Neural crest cell (in vitro differentiated cells): ENCODE data around the gene RPS6KB1. TPM values are rescaled to one million over a fixed set of nuclear protein-coding genes. Genes with fewer than 3 reads are reported as not detected.
A peak's percentile ranks its signal among the peaks of the same experiment; 100 is the strongest.

Source experiments
- DNase-seq: peaks from one replicate; pipeline ENCODE4 v3.0.0; 2021; ENCODE audit warnings: low read depth, mixed read lengths, low spot score
- H3K27ac Mint-ChIP-seq: one replicate; pipeline ENCODE4 v1.8.0; 2021; ENCODE audit warnings: mild to moderate bottlenecking, mixed read lengths; ENCODE audit not compliant: unreplicated experiment
- H3K27me3 Mint-ChIP-seq: 2 replicates; pipeline ENCODE4 v1.8.0; 2021; ENCODE audit warnings: low read depth, mild to moderate bottlenecking, mixed read lengths
- H3K36me3 Mint-ChIP-seq: 2 replicates; pipeline ENCODE4 v1.8.0; 2021; ENCODE audit warnings: low read depth, mild to moderate bottlenecking, mixed read lengths
- H3K4me1 Mint-ChIP-seq: 2 replicates; pipeline ENCODE4 v1.8.0; 2021; ENCODE audit warnings: mixed read lengths
- H3K4me3 Mint-ChIP-seq: one replicate; pipeline ENCODE4 v1.8.0; 2021; ENCODE audit warnings: mild to moderate bottlenecking, mixed read lengths
- H3K9me3 Mint-ChIP-seq: 2 replicates; pipeline ENCODE4 v1.8.0; 2021; ENCODE audit warnings: mixed read lengths
- total RNA-seq: library from RNA; stranded (reverse); gene quantifications from 2 replicates; pipeline ENCODE4 v1.2.1, GENCODE V29; 2021
- TF ChIP-seq, protein P1 (sequence below): fragments of 200-600 bp; sonication (generic); conservative IDR thresholded peaks from 2 replicates; pipeline ENCODE4 v1.5.0; 2021; ENCODE audit warnings: antibody characterized with exemption, mild to moderate bottlenecking

Gene RPS6KB1
- total RNA-seq, 1 donor from 2014 or later: 36.8 TPM

DNA sequence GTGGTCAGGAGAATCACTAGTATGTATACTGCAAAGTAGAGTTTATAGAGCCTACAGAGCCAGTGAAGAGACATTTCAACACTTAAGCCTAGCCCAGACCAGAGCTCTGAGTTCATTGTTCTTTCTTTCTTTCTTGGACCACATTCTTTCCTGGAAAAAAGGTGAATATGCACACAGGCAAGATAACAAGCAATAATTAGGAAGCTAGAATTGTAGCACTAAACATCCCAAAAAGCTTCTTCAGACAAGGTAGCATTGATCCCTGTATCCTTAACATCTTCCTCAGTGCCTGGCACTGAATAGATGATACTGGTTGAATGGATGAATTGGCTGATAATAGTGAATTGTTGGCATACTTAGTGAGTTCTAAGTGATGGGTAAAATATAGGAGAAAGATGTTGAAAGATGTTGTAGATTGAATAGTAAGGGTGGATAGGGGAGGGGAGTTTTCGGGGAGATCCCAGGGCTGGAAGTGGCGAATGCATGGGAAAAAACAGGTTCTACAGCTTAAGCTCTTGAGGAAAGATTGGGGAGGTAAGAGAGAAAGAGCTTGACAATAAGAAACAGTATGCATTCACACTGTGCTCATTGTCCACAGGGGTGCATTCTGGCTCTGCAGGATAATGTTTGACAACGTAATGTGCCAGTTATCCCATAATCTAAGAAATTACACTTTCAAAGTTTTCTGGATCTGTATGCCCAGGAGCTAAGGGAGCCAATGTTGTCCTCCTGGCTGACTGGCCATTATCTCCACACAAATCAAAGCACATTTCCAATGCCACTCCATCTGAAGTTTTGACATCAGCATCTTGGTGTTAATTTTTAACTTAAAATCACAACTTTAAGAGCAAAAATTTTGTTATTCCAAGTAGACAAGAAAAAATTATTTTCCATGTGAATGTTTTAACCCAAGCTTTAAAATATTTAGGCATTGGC is 35.8 kb upstream of the RPS6KB1 start:
- no peaks in the 10 kb centered on the region for H3K9me3 Mint-ChIP-seq
- H3K27ac Mint-ChIP-seq: no peak overlapping the region
- H3K36me3 Mint-ChIP-seq: peaks cover 3% of the 10 kb centered on the region
- no peaks in the 10 kb centered on the region for H3K27me3 Mint-ChIP-seq
- DNase-seq: no peak
- peaks cover 6% of the 10 kb centered on the region for H3K4me1 Mint-ChIP-seq
- H3K4me3 Mint-ChIP-seq: no peak overlapping the region
- TF ChIP-seq, protein P1, sequence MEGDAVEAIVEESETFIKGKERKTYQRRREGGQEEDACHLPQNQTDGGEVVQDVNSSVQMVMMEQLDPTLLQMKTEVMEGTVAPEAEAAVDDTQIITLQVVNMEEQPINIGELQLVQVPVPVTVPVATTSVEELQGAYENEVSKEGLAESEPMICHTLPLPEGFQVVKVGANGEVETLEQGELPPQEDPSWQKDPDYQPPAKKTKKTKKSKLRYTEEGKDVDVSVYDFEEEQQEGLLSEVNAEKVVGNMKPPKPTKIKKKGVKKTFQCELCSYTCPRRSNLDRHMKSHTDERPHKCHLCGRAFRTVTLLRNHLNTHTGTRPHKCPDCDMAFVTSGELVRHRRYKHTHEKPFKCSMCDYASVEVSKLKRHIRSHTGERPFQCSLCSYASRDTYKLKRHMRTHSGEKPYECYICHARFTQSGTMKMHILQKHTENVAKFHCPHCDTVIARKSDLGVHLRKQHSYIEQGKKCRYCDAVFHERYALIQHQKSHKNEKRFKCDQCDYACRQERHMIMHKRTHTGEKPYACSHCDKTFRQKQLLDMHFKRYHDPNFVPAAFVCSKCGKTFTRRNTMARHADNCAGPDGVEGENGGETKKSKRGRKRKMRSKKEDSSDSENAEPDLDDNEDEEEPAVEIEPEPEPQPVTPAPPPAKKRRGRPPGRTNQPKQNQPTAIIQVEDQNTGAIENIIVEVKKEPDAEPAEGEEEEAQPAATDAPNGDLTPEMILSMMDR: no peak

- H3K4me3 Mint-ChIP-seq: no peak overlapping the region
- peaks cover 7% of the 10 kb centered on the region for H3K36me3 Mint-ChIP-seq
- H3K9me3 Mint-ChIP-seq: no peaks in the 10 kb centered on the region
- TF ChIP-seq, protein P1: no peak
- no peak overlapping the region for H3K27ac Mint-ChIP-seq
- peaks cover 2% of the 10 kb centered on the region for H3K4me1 Mint-ChIP-seq
- no peak for DNase-seq
- H3K27me3 Mint-ChIP-seq: no peaks in the 10 kb centered on the region
Measured at GRCh38 chr17:59858167-59858816, 34.6 kb upstream of the RPS6KB1 start.

- H3K4me3 Mint-ChIP-seq: no peak overlapping the region
- TF ChIP-seq, protein P1: no peak
- H3K4me1 Mint-ChIP-seq: no peaks in the 10 kb centered on the region
- H3K27me3 Mint-ChIP-seq: no peaks in the 10 kb centered on the region
- peaks cover 7% of the 10 kb centered on the region for H3K36me3 Mint-ChIP-seq
- DNase-seq: no peak
- H3K27ac Mint-ChIP-seq: no peak overlapping the region
- no peaks in the 10 kb centered on the region for H3K9me3 Mint-ChIP-seq
Measured at GRCh38 chr17:59858932-59859331, 34.0 kb upstream of the RPS6KB1 start.

DNA sequence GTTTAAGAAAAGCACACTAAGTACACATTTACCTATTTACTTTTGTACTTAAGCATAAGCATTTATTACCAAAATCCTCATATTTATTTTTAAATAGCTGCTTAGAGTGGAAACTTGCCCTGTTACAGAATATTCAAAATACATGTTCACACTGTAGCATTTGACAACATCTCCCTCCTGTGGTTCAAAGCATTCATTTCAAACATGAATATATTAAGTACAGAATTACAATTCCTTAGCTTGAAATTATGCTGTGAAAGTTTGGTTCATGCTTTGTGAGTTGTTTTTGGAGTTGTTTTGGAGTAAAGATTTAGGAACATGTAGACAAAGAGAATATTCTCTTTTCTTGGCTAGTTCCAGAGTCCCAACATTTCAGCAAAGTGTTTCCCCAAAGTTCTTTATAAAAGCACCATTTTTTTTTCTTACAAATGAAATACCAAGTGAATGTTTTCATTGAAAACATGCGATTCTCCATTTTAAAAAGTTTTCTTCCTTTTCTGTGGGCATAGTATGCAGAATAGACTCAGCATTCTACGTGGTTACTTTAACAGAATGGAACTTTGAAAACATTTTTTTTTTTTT is 33.4 kb upstream of the RPS6KB1 start:
- TF ChIP-seq, protein P1: peak; percentile 75
- DNase-seq: no peak
- H3K36me3 Mint-ChIP-seq: peaks cover 7% of the 10 kb centered on the region
- H3K4me1 Mint-ChIP-seq: no peaks in the 10 kb centered on the region
- H3K27ac Mint-ChIP-seq: no peak overlapping the region
- H3K9me3 Mint-ChIP-seq: no peaks in the 10 kb centered on the region
- no peaks in the 10 kb centered on the region for H3K27me3 Mint-ChIP-seq
- H3K4me3 Mint-ChIP-seq: no peak overlapping the region

DNA sequence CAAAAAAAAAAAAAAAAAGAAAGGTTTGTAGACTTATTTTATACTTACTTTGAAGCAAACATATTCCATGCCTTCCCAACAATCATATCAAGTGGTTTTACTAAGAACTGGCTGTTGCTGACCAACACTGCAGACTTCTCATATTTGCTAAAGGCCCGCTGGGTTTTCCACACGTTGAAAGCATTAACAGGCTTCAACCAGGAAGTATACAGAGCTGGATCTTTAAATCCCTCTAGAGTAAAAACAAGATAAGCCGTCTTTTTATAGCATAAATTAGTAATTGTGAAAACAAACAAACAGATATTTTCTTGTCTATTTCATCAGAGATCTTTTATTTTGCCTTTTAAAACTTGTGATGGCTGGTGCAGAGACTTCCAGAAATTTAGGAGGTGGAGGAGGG is 29.3 kb upstream of the RPS6KB1 start:
- Mint-ChIP-seq H3K27ac (no peak overlapping the region), H3K4me3 (no peak overlapping the region), H3K36me3 (peaks cover 7% of the 10 kb centered on the region), H3K9me3 (no peaks in the 10 kb centered on the region), H3K4me1 (no peaks in the 10 kb centered on the region), H3K27me3 (no peaks in the 10 kb centered on the region)
- DNase-seq: no peak
- TF ChIP-seq, protein P1: no peak
